HG03457 (cell line): ENCODE results near the gene DCDC1.
"Not testable (repeated sequence)": the region's sequence is repeated elsewhere in the genome, so short reads cannot be mapped to it uniquely, and the experiment has no call there.

Source experiments
- ATAC-seq: cut with Tn5 transposase; IDR thresholded peaks from one replicate; pipeline ENCODE4 v1.9.1; 2021; ENCODE audit warnings: moderate number of reproducible peaks; ENCODE audit not compliant: unreplicated experiment

Gene DCDC1

GRCh38 chr11:31337806-31338205 lies 31.7 kb downstream of the DCDC1 start:
- no peak for ATAC-seq

- ATAC-seq = no peak
These were observed 40.8 kb downstream of the DCDC1 start for GRCh38 chr11:31328697-31329096.

- no peak for ATAC-seq
These were observed 42.1 kb downstream of the DCDC1 start for GRCh38 chr11:31327417-31327816.

- no peak for ATAC-seq
These were observed 42.9 kb downstream of the DCDC1 start for GRCh38 chr11:31326470-31327148.

- ATAC-seq = no peak
These were observed 44.4 kb downstream of the DCDC1 start for GRCh38 chr11:31325160-31325559.

GRCh38 chr11:31323145-31323544 lies 46.4 kb downstream of the DCDC1 start:
- no peak for ATAC-seq

- ATAC-seq = not testable (repeated sequence)
These were observed 48.0 kb downstream of the DCDC1 start for GRCh38 chr11:31321494-31321893.

- no peak for ATAC-seq
These were observed 65.8 kb downstream of the DCDC1 start for GRCh38 chr11:31303644-31304180.

- no peak for ATAC-seq
These were observed 67.7 kb downstream of the DCDC1 start for GRCh38 chr11:31301549-31302510.

GRCh38 chr11:31295308-31295707 lies 74.2 kb downstream of the DCDC1 start:
- no peak for ATAC-seq

- not testable (repeated sequence) for ATAC-seq
These were observed 96.0 kb downstream of the DCDC1 start for GRCh38 chr11:31273527-31273926.

GRCh38 chr11:31267720-31268119 lies 101.8 kb downstream of the DCDC1 start:
- ATAC-seq = no peak

GRCh38 chr11:31264834-31265233 lies 104.7 kb downstream of the DCDC1 start:
- ATAC-seq = no peak

- no peak for ATAC-seq
These were observed 106.8 kb downstream of the DCDC1 start for GRCh38 chr11:31262761-31263160.

GRCh38 chr11:31259797-31260196 lies 109.7 kb downstream of the DCDC1 start:
- no peak for ATAC-seq

- ATAC-seq = no peak
These were observed 115.1 kb downstream of the DCDC1 start for GRCh38 chr11:31254415-31254814.

GRCh38 chr11:31248768-31249167 lies 120.8 kb downstream of the DCDC1 start:
- no peak for ATAC-seq

- no peak for ATAC-seq
These were observed 122.2 kb downstream of the DCDC1 start for GRCh38 chr11:31247321-31247720.

- no peak for ATAC-seq
These were observed 122.9 kb downstream of the DCDC1 start for GRCh38 chr11:31246451-31247165.

GRCh38 chr11:31243706-31244105 lies 125.8 kb downstream of the DCDC1 start:
- no peak for ATAC-seq

- ATAC-seq = no peak
These were observed 129.1 kb downstream of the DCDC1 start for GRCh38 chr11:31240340-31240904.
